HG03469 (cell line): ENCODE data around the gene RFPL2.
"Not testable (repeated sequence)": the region's sequence is repeated elsewhere in the genome, so short reads cannot be mapped to it uniquely, and the experiment has no call there.

ENCODE experiments used
- ATAC-seq: cut with Tn5 transposase; IDR thresholded peaks from one replicate; pipeline ENCODE4 v1.9.1; 2021; ENCODE audit warnings: mild to moderate bottlenecking, moderate library complexity, moderate number of reproducible peaks; ENCODE audit not compliant: unreplicated experiment

The RFPL2 gene

GRCh38 chr22:32175115-32175514 is 29.8 kb downstream of the RFPL2 start:
- ATAC-seq: no peak

- no peak for ATAC-seq
Observed at GRCh38 chr22:32165681-32166080, 39.2 kb downstream of the RFPL2 start.

- no peak for ATAC-seq
Observed at GRCh38 chr22:32164075-32164860, 40.6 kb downstream of the RFPL2 start.

GRCh38 chr22:32160411-32160810 is 44.5 kb downstream of the RFPL2 start:
- ATAC-seq: not testable (repeated sequence)

- no peak for ATAC-seq
Observed at GRCh38 chr22:32158712-32159533, 46.0 kb downstream of the RFPL2 start, which contains the start of gene C22orf42. C22orf42 (minus strand) TSS chr22:32159303; CDS start chr22:32159215, 88 bp downstream.

- ATAC-seq: not testable (repeated sequence)
Observed at GRCh38 chr22:32157632-32158031, 47.2 kb downstream of the RFPL2 start.

- not testable (repeated sequence) for ATAC-seq
Observed at GRCh38 chr22:32154727-32155126, 50.1 kb downstream of the RFPL2 start.

GRCh38 chr22:32151641-32152040 is 53.2 kb downstream of the RFPL2 start:
- ATAC-seq: not testable (repeated sequence)

GRCh38 chr22:32150647-32151046 is 54.2 kb downstream of the RFPL2 start:
- ATAC-seq: not testable (repeated sequence)

- ATAC-seq: not testable (repeated sequence)
Observed at GRCh38 chr22:32148372-32148771, 56.5 kb downstream of the RFPL2 start.

- not testable (repeated sequence) for ATAC-seq
Observed at GRCh38 chr22:32147128-32147527, 57.7 kb downstream of the RFPL2 start.

GRCh38 chr22:32144496-32145274 is 60.2 kb downstream of the RFPL2 start:
- no peak for ATAC-seq

GRCh38 chr22:32142600-32142999 is 62.3 kb downstream of the RFPL2 start:
- no peak for ATAC-seq

GRCh38 chr22:32140688-32141087 is 64.2 kb downstream of the RFPL2 start:
- not testable (repeated sequence) for ATAC-seq
